Retina (tissue), 1 donor: ENCODE results near the gene CATSPER1.

Experiments
- DNase-seq: peaks from one replicate; pipeline ENCODE4 v3.0.0-alpha.2; 2016

CATSPER1 gene

DNA sequence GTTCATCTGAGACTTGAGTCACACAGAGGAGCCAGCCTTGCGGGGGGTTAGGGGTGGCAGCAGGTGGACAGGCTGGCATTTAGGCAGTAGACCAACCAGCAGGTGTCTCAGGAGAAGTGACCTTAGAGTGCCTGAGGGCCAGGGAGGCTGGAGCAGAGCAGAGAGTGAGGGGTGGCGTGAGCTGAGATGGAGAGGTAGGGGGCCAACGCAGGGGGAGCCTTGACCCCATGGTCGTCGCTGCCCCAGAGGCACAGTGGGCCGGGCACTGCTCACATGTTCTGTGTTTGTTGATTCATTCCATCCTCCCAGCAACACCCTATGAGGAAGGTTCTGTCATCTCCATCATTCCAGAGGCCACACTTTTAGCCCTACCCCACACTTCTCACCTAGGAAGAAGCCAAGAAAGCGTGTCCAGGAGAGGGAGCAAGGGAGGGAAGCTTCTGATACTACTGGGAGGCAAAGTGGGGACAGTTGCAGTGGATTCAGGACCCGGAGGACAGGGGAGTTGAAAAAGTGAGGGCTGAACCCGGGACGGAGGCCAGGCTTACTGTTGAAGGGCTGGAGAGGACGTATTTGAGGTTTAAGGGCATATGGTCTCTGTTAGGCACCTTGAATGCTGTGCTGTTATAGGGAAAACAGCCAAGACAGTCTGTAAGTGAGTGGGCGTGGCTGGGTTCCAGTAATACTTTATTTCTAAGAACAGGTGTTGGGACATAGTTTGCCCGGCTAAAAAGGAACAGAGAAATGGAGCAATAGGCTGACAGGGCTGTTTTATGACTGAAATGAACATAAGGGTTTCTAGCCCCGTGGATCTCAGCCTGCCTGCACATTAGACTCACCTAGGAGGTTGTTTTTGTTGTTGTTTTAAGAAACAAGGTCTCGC, 57.4 kb downstream of the CATSPER1 start:
- no peak for DNase-seq

DNA sequence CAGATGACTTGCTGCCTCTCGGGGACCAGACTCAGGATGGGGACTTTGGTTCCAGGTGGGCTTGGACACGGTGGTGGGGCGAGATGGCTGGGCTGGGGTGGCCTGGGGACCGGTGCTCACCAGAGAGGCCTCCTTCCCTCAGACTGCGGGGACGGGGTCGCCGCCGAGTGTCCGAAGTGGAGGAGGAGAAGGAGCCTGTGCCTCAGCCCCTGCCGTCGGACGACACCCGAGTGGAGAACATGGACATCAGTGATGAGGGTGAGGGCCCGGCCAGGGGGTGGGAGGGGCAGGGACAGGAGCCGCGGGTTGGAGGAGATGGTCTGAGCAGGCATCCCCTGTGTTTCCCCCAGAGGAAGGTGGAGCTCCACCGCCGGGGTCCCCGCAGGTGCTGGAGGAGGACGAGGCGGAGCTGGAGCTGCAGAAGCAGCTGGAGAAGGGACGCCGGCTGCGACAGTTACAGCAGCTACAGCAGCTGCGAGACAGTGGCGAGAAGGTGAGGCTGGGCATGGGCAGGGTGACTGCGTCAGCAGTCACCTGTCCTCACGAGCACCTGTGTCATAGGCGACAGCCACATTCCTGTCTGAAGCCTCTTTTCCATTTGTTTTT, 58.8 kb downstream of the CATSPER1 start:
- no peak for DNase-seq
